Epithelial cell of proximal tubule (primary cell): ENCODE results near the gene MMP24OS. TPM values are rescaled to one million over a fixed set of nuclear protein-coding genes. Genes with fewer than 3 reads are reported as not detected.
A peak's percentile ranks its signal among the peaks of the same experiment; 100 is the strongest.
"Not testable (repeated sequence)": the region's sequence is repeated elsewhere in the genome, so short reads cannot be mapped to it uniquely, and the experiment has no call there.

ENCODE experiments used
- DNase-seq: peaks from one replicate; pipeline ENCODE4 v3.0.0-alpha.2; 2011; ENCODE audit warnings: low read depth
- H3K4me3 ChIP-seq: 2 replicates; pipeline ENCODE4 v1.5.1; 2011; ENCODE audit warnings: low read depth, mild to moderate bottlenecking, low read length
- CTCF ChIP-seq: conservative IDR thresholded peaks from 2 replicates; pipeline ENCODE4 v1.5.1; 2012; ENCODE audit warnings: low read depth, mild to moderate bottlenecking, low read length
- total RNA-seq: library from RNA; depleted of rRNA; stranded (reverse); fragments of >200 nt; gene quantifications from 2 replicates; pipeline ENCODE4 v1.2.3, GENCODE V29; 2015

MMP24OS gene
- total RNA-seq, 1 donor from 2014 or later: 32.3 TPM

- TF ChIP-seq CTCF: no peak
- no peak for DNase-seq
- H3K4me3 ChIP-seq: no peak overlapping the region
Measured at GRCh38 chr20:35319871-35320197, 41.9 kb upstream of the MMP24OS start.

GRCh38 chr20:35319192-35319870 is 41.4 kb upstream of the MMP24OS start:
- TF ChIP-seq CTCF: no peak
- H3K4me3 ChIP-seq: no peak overlapping the region
- peak; percentile 56 for DNase-seq

DNA sequence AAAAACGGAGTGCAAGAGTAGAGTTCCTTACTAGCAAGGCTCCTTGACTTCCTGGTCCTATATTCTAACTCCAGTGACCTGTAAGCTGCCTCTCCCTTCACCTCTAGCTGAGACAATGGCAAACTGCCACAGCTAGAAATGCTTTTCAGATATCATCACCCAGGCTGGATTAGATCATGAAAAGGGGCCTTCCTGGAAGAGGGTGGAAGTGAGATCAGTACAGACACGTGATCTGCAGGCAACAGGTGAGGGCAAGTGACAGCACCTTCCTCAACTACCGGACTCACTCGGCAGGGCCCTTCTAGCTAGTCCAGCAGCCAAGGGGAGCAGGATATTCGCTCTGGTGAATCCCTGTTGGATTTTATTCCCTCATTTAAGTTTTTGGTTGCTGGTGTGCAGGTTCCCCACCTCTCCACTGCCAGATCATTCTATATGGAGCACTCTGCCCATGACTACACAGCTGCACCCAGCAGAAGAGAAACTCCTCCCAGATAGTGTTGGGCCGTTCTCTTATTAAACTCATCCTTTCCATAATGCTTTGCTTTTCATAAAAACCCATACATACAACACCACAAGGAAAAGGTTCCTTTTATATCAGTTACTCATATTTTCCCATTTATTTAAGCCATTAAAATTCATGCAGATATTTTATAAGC is 40.7 kb upstream of the MMP24OS start:
- H3K4me3 ChIP-seq: no peak overlapping the region
- DNase-seq: peak; percentile 98
- no peak for TF ChIP-seq CTCF

- H3K4me3 ChIP-seq: no peak overlapping the region
Measured at GRCh38 chr20:35317416-35318210, 39.7 kb upstream of the MMP24OS start.

DNA sequence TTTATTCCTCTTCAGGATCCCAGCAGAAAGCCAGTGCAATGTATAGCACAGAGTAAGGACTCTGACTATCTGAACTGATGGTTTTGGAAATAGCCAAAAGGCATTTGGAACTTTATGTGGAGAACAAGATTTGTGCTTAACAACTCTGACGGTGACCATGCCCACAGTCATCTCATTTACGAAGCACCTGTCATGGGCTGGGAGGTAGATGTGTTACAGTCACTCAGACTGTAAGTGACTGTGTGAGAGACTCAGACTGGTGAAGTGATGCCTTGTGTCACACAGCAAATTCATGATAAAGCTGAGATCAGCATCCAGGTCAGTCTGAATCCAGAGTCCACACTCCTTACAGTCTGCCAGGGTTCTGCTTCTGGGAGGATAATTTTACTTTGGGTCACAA is 38.2 kb upstream of the MMP24OS start:
- no peak overlapping the region for H3K4me3 ChIP-seq
- no peak for TF ChIP-seq CTCF
- no peak for DNase-seq

More at GRCh38 chr20:35317416-35318210, 39.7 kb upstream of the MMP24OS start:
- no peak for TF ChIP-seq CTCF
- DNase-seq: no peak

- not testable (repeated sequence) for H3K4me3 ChIP-seq, DNase-seq
Measured at GRCh38 chr20:35315632-35316020, 37.7 kb upstream of the MMP24OS start.

GRCh38 chr20:35314816-35315631 is 37.1 kb upstream of the MMP24OS start:
- no peak for TF ChIP-seq CTCF
- no peak for DNase-seq
- no peak overlapping the region for H3K4me3 ChIP-seq
